B cell (primary cell): ENCODE measurements around the gene RAB8B. TPM values are rescaled to one million over a fixed set of nuclear protein-coding genes. Genes with fewer than 3 reads are reported as not detected.

Source experiments
- ATAC-seq: fragments of 200-7000 bp; cut with Tn5 transposase; one replicate; pipeline ENCODE4 v1.10.0; 2021; ENCODE audit warnings: low read depth, mild to moderate bottlenecking, moderate number of reproducible peaks, moderate library complexity
- CTCF ChIA-PET: fragments of 350-600 bp; sonication (Branson Sonifier 250); formaldehyde crosslinking; loops from one replicate; lab custom pipeline; 2021; ENCODE audit warnings: antibody characterized with exemption, inconsistent platforms; lab: Charles Lee
- POLR2A ChIA-PET: fragments of 350-600 bp; sonication (Branson Sonifier 250); formaldehyde crosslinking; loops from one replicate; lab custom pipeline; 2021; ENCODE audit warnings: antibody characterized with exemption; lab: Charles Lee
- DNase-seq: peaks from one replicate; pipeline ENCODE4 v3.0.0; 2013
- H2AFZ ChIP-seq: 2 replicates; pipeline ENCODE4 v1.6.1; 2012; ENCODE audit warnings: mild to moderate bottlenecking, low read depth, low read length; ENCODE audit not compliant: insufficient read depth, poor library complexity, severe bottlenecking
- H3K27ac ChIP-seq, 2 donors: 1 replicate in 1 of 2; 2 replicates in 1 of 2; pipeline ENCODE4 v1.5.1; 2012 to 2013; ENCODE audit warnings: low read length in 2 of 2, mild to moderate bottlenecking in 2 of 2, moderate library complexity in 1 of 2
- H3K27me3 ChIP-seq, 4 experiments: fragments of 200-600 bp in 1 of 4; sonication (generic) in 1 of 4; replicated peaks in 1 of 4; 1 replicate in 2 of 4; 2 replicates in 2 of 4; pipeline versions ENCODE4 v1.6.1 to v1.7.0; 2013 to 2016; ENCODE audit warnings: low read length in 3 of 4, mild to moderate bottlenecking in 2 of 4, mixed read lengths in 1 of 4, moderate library complexity in 1 of 4; ENCODE audit not compliant: insufficient read depth in 4 of 4, control insufficient read depth in 3 of 4; ENCODE audit errors: control extremely low read depth in 1 of 4
- H3K36me3 ChIP-seq, 2 experiments: replicated peaks in 1 of 2; 1 replicate in 1 of 2; 2 replicates in 1 of 2; pipeline versions ENCODE4 v1.6.1 to v1.7.1; 2013; ENCODE audit warnings: low read length in 1 of 2; ENCODE audit not compliant: insufficient read depth in 2 of 2, control insufficient read depth in 1 of 2; ENCODE audit errors: control extremely low read depth in 1 of 2, extremely low read depth in 1 of 2
- H3K4me1 ChIP-seq, 2 donors: fragments of 200-600 bp in 1 of 2; sonication (generic) in 1 of 2; 1 replicate in 1 of 2; 2 replicates in 1 of 2; pipeline versions ENCODE4 v1.5.1 to v1.6.1; 2013 to 2017; ENCODE audit warnings: low read length in 2 of 2; ENCODE audit not compliant: control insufficient read depth in 2 of 2, insufficient read depth in 2 of 2
- H3K4me2 ChIP-seq: replicated peaks from 2 replicates; pipeline ENCODE3; 2012; ENCODE audit warnings: mild to moderate bottlenecking, low read depth, low read length; ENCODE audit not compliant: poor library complexity, severe bottlenecking
- H3K4me3 ChIP-seq, 5 experiments: fragments of 200-600 bp in 1 of 5; sonication (generic) in 1 of 5; 1 replicate in 3 of 5; 2 replicates in 2 of 5; pipeline versions ENCODE4 v1.5.1 to v1.7.0; 2011 to 2016; ENCODE audit warnings: low read length in 4 of 5, mild to moderate bottlenecking in 4 of 5, low read depth in 2 of 5, control low read depth in 1 of 5, moderate library complexity in 1 of 5; ENCODE audit not compliant: insufficient read depth in 1 of 5; ENCODE audit errors: control extremely low read depth in 1 of 5, extremely low read depth in 1 of 5
- H3K79me2 ChIP-seq: fragments of 200-600 bp; sonication (generic); one replicate; pipeline ENCODE4 v1.6.0; 2016; ENCODE audit warnings: low read length; ENCODE audit not compliant: control insufficient read depth, insufficient read depth
- H3K9ac ChIP-seq: fragments of 200-600 bp; sonication (generic); 2 replicates; pipeline ENCODE4 v1.6.1; 2017; ENCODE audit warnings: mild to moderate bottlenecking, low read length, moderate library complexity
- H3K9me3 ChIP-seq, 3 donors: one replicate each; pipeline versions ENCODE4 v1.6.1 to v1.7.1; 2013; ENCODE audit warnings: low read length in 2 of 3; ENCODE audit not compliant: control insufficient read depth in 2 of 3, insufficient read depth in 1 of 3; ENCODE audit errors: control extremely low read depth in 1 of 3
- H4K20me1 ChIP-seq: 2 replicates; pipeline ENCODE4 v1.6.0; 2012; ENCODE audit warnings: mild to moderate bottlenecking, low read length; ENCODE audit not compliant: insufficient read depth, control insufficient read depth, poor library complexity, severe bottlenecking
- H3K27ac Mint-ChIP-seq: one replicate; pipeline ENCODE4 v1.8.0; 2021; ENCODE audit warnings: mixed read lengths
- H3K27me3 Mint-ChIP-seq: one replicate; pipeline ENCODE4 v1.8.0; 2021; ENCODE audit warnings: mixed read lengths
- H3K4me1 Mint-ChIP-seq: one replicate; pipeline ENCODE4 v1.8.0; 2021; ENCODE audit warnings: mixed read lengths
- H3K4me3 Mint-ChIP-seq: one replicate; pipeline ENCODE4 v1.8.0; 2021; ENCODE audit warnings: mixed read lengths
- H3K9me3 Mint-ChIP-seq: one replicate; pipeline ENCODE4 v1.8.0; 2022; ENCODE audit warnings: mixed read lengths; ENCODE audit not compliant: insufficient read depth
- CTCF ChIP-seq: fragments of 200-600 bp; IDR thresholded peaks from one replicate; pipeline ENCODE4 v1.8.0; 2022; ENCODE audit warnings: antibody characterized with exemption, mild to moderate bottlenecking
- EZH2 ChIP-seq: IDR thresholded peaks from 2 replicates; pipeline ENCODE4 v1.6.1; 2012; ENCODE audit warnings: borderline replicate concordance, low read depth, mild to moderate bottlenecking, moderate library complexity, low read length; ENCODE audit not compliant: insufficient read depth, poor library complexity, severe bottlenecking
- whole genome bisulfite sequencing: methylation state at CpG from one replicate; pipeline ENCODE4 v1.1.5; 2013; ENCODE audit warnings: missing lambda C conversion rate; ENCODE audit not compliant: insufficient coverage; 5-methylcytosine and 5-hydroxymethylcytosine counted together
- intact Hi-C: fragments of 100-400 bp; cut with micrococcal nuclease; formaldehyde crosslinking; loops from one replicate; pipeline ENCODE4 v1.10.0; 2022
- polyA plus RNA-seq: library from polyadenylated mRNA; depleted of rRNA; stranded (reverse); fragments of >200 nt; gene quantifications from 2 replicates; pipeline ENCODE4 v1.2.3, GENCODE V29; 2012
- total RNA-seq, 2 donors: library from RNA; stranded (reverse); fragments of 120-200 nt in 1 of 2; gene quantifications; 1 replicate in 1 of 2; 2 replicates in 1 of 2; pipeline versions ENCODE4 v1.2.3 to v1.2.4, GENCODE V29; 2013 to 2022

RAB8B gene
- total and polyA plus RNA-seq, 2 donors (not counting 1 experiment from before 2014, with no cell fraction given) = 9.6 to 61.3 TPM

- H3K79me2 ChIP-seq = peaks cover 83% of the 10 kb centered on the region
- no peak overlapping the region for H2AFZ ChIP-seq
- no peak overlapping the region for H3K9ac ChIP-seq
- H3K36me3 ChIP-seq = peaks cover 0 to 13% of the 10 kb centered on the region in 2 experiments
- no peak overlapping the region for H3K27ac ChIP-seq
- H3K27me3 Mint-ChIP-seq = no peaks in the 10 kb centered on the region
- POLR2A ChIA-PET = no interaction called here
- no peak overlapping the region for H3K4me3 Mint-ChIP-seq
- H3K4me1 ChIP-seq = peaks cover 17 to 25% of the 10 kb centered on the region in 2 donors
- H3K27ac Mint-ChIP-seq = no peak overlapping the region
- intact Hi-C loops = loop anchor here (5.0 kb wide), 1 partner anchor 83 kb away; the partner anchor contains the start of gene RPS27L
- no peak for TF ChIP-seq EZH2
- TF ChIP-seq CTCF = no peak
- H3K4me2 ChIP-seq = no peak overlapping the region
- no peaks in the 10 kb centered on the region for H3K27me3 ChIP-seq
- peaks cover 0 to 3% (median 3%) of the 10 kb centered on the region in 3 donors for H3K9me3 ChIP-seq
- CTCF ChIA-PET = interaction anchor here (0.7 kb wide), 2 partner anchors 65 to 71 kb away, joined by 4 read pairs; no protein-coding TSS in a partner anchor
- no peak overlapping the region for H3K4me3 ChIP-seq
- H3K9me3 Mint-ChIP-seq = peaks cover 4% of the 10 kb centered on the region
- WGBS = 86% methylated on average over 1 of the region's 3 CpGs
- H3K4me1 Mint-ChIP-seq = peaks cover 66% of the 10 kb centered on the region
- DNase-seq (no peak), ATAC-seq (no peak)
- H4K20me1 ChIP-seq = peaks cover 81% of the 10 kb centered on the region
These were observed 50.7 kb downstream of the RAB8B start for GRCh38 chr15:63240109-63240508.

- H3K36me3 ChIP-seq = peaks cover 0 to 16% of the 10 kb centered on the region in 2 experiments
- CTCF ChIA-PET = no interaction called here
- H3K27ac Mint-ChIP-seq = no peak overlapping the region
- H3K4me1 Mint-ChIP-seq = peaks cover 63% of the 10 kb centered on the region
- no peak overlapping the region for H3K4me3 ChIP-seq
- intact Hi-C loops = loop anchor here (5.0 kb wide), 1 partner anchor 84 kb away; the partner anchor contains the start of gene RPS27L
- POLR2A ChIA-PET = no interaction called here
- no peak overlapping the region for H3K4me3 Mint-ChIP-seq
- no peak overlapping the region for H3K4me2 ChIP-seq
- peaks cover 0 to 3% (median 3%) of the 10 kb centered on the region in 3 donors for H3K9me3 ChIP-seq
- no CpG with 5 or more reads among the region's 1 CpG for WGBS
- H3K79me2 ChIP-seq = peaks cover 83% of the 10 kb centered on the region
- H3K27me3 Mint-ChIP-seq = no peaks in the 10 kb centered on the region
- peaks cover 78% of the 10 kb centered on the region for H4K20me1 ChIP-seq
- H2AFZ ChIP-seq = no peak overlapping the region
- peaks cover 4% of the 10 kb centered on the region for H3K9me3 Mint-ChIP-seq
- H3K27ac ChIP-seq = no peak overlapping the region
- H3K27me3 ChIP-seq = no peaks in the 10 kb centered on the region
- TF ChIP-seq EZH2 (no peak), CTCF (no peak)
- DNase-seq = no peak
- H3K4me1 ChIP-seq = peaks cover 17 to 25% of the 10 kb centered on the region in 2 donors
- ATAC-seq = no peak
- no peak overlapping the region for H3K9ac ChIP-seq
These were observed 51.9 kb downstream of the RAB8B start for GRCh38 chr15:63241316-63241715.
